M059J (cell line): ENCODE measurements around the gene COLQ. TPM values are rescaled to one million over a fixed set of nuclear protein-coding genes. Genes with fewer than 3 reads are reported as not detected.
"Not testable (repeated sequence)": the region's sequence is repeated elsewhere in the genome, so short reads cannot be mapped to it uniquely, and the experiment has no call there.

Experiments
- DNase-seq: peaks from one replicate; pipeline ENCODE4 v3.0.0-alpha.2; 2012; ENCODE audit warnings: low read depth
- total RNA-seq: library from RNA; depleted of rRNA; stranded (reverse); fragments of >200 nt; shearing (Covaris generic); gene quantifications from 2 replicates; pipeline ENCODE4 v1.2.3, GENCODE V29; 2014; rRNA removed

Gene COLQ
- total RNA-seq: 0.12 and 0.27 TPM in 2 replicates

DNA sequence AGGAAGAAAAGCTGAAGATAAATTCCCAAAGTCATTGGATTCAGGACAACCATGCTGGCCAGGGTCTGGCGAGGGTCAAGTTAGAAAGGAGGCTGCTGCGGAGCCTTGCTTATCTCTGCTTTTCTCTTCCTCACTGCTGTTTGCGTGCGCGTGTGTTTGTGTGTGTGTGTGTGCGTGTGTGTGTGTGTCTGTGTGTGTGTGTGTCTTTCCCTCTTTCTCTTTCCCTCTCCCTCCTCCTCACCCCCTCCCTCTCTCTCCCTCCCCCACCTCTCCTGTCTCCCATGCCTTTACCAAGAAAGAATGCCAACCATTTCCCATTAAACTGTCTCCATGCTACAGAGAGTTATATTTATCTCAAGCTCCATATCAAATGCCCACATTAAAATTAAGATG lies at the start of gene COLQ:
COLQ (minus strand) TSS at position 134 of the 393 bp plus-strand sequence; CDS start at position 53, 81 bp downstream.
- DNase-seq: no peak

DNA sequence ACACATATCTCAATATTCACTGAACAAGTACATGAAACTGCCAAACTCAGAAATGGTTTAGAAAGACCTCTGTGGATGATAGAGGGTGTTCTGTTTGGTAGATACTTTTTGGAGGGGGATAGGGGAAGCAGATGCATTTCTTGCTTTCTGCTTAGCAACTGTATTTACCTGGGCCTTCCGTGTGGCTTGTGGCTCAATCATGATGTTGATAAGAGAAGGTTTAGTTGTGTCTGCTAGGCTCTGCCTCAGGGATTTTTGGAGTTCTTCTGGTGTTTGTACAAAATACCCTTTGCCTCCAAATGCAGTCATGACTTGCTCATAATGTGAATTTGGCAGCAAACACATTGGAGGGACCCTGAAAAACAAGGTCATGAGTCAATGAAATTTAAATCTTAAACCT lies 41.7 kb upstream of the COLQ start:
- no peak for DNase-seq

DNA sequence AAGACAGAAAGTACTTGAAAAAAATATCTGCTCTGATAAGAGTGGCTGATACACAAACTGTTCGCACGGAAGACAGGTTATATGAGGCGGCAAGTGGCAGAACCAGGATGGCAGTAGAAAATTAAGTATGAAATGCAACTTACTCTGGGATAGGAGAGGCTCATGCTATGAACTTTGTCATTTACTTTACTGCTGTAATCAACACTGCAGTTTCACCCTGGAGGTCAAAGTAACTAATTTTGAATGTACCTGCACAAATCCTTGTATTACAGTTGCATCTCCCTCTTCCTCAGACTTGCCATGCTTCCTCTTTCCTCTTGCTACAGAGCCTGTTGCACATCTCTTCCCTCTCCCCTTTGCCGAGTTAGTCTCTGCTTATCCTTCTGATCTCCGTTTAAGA lies 41.1 kb upstream of the COLQ start:
- no peak for DNase-seq

GRCh38 chr3:15558581-15558980 lies 37.1 kb upstream of the COLQ start:
- DNase-seq: no peak

- peak; percentile 71 for DNase-seq
Measured at GRCh38 chr3:15557511-15557946, 36.0 kb upstream of the COLQ start.

DNA sequence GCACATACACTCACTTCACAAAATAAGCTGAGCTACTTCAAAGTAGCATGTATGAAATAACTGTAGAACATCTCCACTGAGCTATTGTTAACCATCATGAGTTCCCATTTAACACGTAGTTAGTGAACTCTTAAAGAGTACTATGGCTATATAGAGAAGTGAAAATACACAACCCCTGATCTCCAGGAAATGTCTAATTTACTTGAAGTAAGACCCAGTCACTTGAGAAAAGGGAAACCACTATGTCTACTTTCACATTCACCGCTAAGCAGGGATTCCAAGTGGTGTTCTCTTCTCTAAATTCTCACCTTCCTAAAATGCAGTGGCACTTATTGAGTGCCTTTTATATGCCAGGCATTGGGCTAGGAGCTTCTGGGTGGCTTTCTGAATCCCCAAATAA lies 35.0 kb upstream of the COLQ start:
- no peak for DNase-seq

DNA sequence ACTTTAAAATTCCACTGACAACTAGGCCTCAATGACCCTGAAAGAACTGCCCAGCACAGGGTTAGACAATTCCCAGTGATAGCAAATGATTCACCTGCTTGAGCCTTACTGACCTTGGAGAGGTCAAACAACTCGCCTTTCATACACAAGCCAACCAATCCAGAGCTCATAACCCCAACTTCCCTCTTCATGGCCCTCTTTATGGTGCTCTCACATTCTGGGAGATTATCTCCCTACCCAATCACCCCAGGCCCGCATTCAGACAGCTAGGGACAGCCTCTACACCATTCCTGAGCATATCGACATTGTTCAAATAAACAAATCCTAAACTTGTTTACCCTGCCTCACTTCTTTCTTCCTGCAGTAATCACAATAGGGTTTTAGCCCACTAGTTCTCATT lies 32.2 kb upstream of the COLQ start:
- DNase-seq: no peak

GRCh38 chr3:15551902-15552301 lies 30.4 kb upstream of the COLQ start:
- DNase-seq: no peak

DNA sequence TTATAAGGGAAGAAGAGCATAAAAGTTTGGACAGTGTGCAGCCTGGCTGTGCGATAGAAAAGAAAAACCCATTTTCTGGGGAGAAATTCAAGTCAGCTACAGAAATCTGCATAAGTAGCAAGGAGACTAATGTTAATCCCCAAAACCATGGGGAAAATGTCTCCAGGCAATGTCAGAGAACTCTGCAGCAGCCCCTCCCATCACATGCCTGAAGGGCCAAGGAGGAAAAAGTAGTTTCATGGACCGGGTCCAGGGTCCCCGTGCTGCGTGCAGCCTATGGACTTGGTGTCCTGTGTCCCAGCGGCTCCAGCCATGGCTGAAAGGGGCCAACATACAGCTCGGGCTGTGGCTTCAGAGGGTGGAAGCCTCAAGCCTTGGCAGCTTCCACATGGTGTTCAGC lies 28.3 kb upstream of the COLQ start:
- no peak for DNase-seq

DNA sequence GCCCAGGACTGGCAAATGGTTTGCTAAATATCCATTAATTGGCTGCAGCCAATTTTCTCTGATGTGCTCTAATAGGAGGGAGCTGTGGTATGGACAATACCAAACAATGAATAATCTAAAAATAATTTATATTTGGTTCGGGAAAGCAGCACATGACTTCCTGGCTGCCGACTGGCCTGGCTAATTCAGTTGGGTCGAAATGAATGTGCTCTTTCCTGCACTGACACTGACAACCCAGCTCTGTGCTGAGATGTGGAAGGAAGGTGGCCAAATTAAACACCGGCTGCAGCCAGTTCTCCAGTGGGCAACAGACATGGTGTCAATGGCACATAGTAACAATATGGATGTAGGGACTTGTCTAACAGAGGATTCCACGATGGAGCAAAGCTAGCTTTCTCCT lies 21.1 kb upstream of the COLQ start:
- no peak for DNase-seq

GRCh38 chr3:15541371-15541770 lies 19.9 kb upstream of the COLQ start:
- no peak for DNase-seq

DNA sequence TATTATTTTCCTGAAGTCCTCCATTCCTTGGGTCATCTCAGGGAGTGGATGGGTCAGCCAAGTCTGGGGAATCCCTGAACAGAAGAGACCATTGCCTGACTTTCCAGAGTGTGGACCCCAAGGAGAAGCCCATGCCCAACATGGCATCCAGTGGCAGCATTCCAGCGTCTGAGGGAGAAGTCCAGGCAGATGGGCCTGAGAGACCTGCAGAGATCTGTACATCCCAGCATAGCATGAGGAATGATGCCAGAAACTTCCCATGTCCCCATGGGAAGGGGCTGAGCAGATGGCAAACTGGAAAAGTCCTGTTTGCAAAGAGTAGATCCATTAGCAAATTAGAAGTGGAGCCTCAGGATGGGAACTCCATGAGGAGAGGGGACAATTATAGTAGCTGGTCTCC lies 17.6 kb upstream of the COLQ start:
- DNase-seq: no peak

- no peak for DNase-seq
Measured at GRCh38 chr3:15538345-15538744, 16.8 kb upstream of the COLQ start.

- DNase-seq: no peak
Measured at GRCh38 chr3:15536856-15537255, 15.3 kb upstream of the COLQ start.

DNA sequence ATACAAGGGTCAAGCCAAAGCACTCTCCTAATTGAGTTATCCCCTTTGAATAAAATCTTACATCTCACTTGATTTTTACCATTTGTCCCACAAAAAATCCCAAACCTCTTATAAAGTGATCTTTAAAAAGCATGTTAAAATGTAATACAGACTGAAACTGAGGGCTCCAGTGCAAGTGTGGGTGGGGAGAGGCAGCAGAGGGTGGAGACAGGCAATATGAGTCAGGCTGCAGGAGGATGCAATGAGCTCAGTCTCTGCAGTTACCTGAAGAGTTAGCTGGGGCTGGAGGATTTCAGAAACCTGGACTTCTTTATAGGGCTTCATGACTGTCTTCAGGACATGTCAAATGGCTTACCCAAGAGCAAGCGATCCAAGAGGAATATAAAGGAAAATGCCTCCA lies 14.2 kb upstream of the COLQ start:
- no peak for DNase-seq

- DNase-seq: not testable (repeated sequence)
Measured at GRCh38 chr3:15532614-15533013, 11.1 kb upstream of the COLQ start.

- no peak for DNase-seq
Measured at GRCh38 chr3:15531346-15531745, 9.8 kb upstream of the COLQ start.

DNA sequence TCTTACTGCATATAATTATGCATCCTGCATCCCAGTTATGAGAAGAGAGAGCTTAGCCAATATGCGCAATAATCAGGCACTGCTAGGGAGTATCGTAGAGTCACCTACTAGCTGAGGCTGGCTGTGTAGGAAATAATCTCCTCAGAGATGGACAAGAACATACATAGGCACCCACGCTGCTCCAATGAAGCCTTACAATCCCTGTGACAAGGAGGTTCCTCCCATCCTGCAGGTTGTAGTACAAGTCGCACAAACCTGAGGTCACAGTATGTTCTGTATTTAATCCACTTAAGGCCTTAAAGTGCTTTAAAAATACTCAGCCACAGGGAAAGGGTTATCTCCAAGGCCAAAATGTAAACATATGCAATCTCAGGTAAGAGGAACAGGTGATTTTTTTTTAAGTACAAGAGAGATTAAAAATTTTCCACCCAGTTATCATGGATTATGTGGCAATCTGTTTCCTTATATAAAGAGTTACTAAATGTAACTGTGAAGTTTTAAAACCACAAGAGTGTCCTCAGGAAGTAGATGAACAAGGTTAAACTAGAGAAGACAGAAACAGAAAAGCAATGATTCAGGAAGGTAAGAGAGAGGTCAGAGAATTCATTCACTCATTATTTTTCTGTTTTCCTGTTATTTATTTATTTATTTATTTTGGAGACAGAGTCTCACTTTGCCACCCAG lies 7.5 kb upstream of the COLQ start:
- DNase-seq: no peak

DNA sequence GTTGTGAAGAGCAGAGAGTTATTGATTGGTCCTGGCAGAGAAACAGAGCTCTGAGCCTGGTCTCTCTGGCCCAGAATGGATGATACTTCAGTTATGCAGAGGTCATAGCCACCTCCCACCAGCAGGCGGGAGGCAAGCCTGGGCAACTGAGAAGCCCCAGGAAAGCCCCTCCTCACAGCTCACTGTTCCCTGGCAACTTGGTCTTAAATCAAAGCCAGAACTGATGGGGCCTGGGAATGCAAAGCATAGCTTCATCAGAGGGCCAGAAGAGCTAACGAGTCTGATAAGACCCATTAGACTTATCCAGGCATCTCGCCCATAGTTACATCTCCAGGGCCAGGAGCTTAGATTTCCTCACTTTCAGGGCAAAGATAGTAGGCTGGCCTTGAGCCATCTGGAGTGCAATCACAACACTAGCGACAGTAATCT lies 5.5 kb upstream of the COLQ start:
- no peak for DNase-seq

GRCh38 chr3:15525790-15526189 lies 4.3 kb upstream of the COLQ start:
- DNase-seq: no peak

- DNase-seq: no peak
Measured at GRCh38 chr3:15523660-15524417, 2.3 kb upstream of the COLQ start.

GRCh38 chr3:15522016-15522415 lies 510 bp upstream of the COLQ start:
- no peak for DNase-seq

GRCh38 chr3:15520804-15521572 lies 518 bp downstream of the COLQ start:
- no peak for DNase-seq
